Stimulated activated effector memory CD8-positive, alpha-beta T cell treated with anti-CD3 and anti-CD28 coated beads, Interleukin-12 subunit alpha, Interleukin-12 subunit beta, amount 100 ng/mL, for 72 hours (primary cell): ENCODE results near the gene ADAM12.

Source experiments
- ATAC-seq: fragments of 150-1000 bp; cut with Tn5 transposase; 2 replicates; pipeline ENCODE4 v1.10.0; 2021
- DNase-seq, 2 donors: peaks; one replicate each; pipeline ENCODE4 v3.0.0; 2021 to 2022; ENCODE audit warnings: low spot score in 2 of 2
- H3K27ac Mint-ChIP-seq: one replicate; pipeline ENCODE4 v1.8.0; 2022; ENCODE audit warnings: mild to moderate bottlenecking, mixed read lengths
- H3K36me3 Mint-ChIP-seq: one replicate; pipeline ENCODE4 v1.8.0; 2022; ENCODE audit warnings: mild to moderate bottlenecking, mixed read lengths
- H3K4me1 Mint-ChIP-seq: one replicate; pipeline ENCODE4 v1.8.0; 2022; ENCODE audit warnings: mixed read lengths
- H3K4me3 Mint-ChIP-seq: one replicate; pipeline ENCODE4 v1.8.0; 2022; ENCODE audit warnings: mild to moderate bottlenecking, mixed read lengths
- H3K9me3 Mint-ChIP-seq: one replicate; pipeline ENCODE4 v1.8.0; 2022; ENCODE audit warnings: mixed read lengths

ADAM12 gene

GRCh38 chr10:126013489-126014281 lies 374.6 kb downstream of the ADAM12 start:
- H3K4me3 Mint-ChIP-seq, result peak overlapping the region; percentile 7
- H3K4me1 Mint-ChIP-seq, result peaks cover 28% of the 10 kb centered on the region
- no peaks in the 10 kb centered on the region for H3K9me3 Mint-ChIP-seq
- ATAC-seq (peak; percentile 97), DNase-seq (peak in 1 of 2 donors; percentile 21)
- no peaks in the 10 kb centered on the region for H3K36me3 Mint-ChIP-seq
- H3K27ac Mint-ChIP-seq, result peak overlapping the region; percentile 24

- no peak for DNase-seq
- H3K36me3 Mint-ChIP-seq, result no peaks in the 10 kb centered on the region
- no peaks in the 10 kb centered on the region for H3K9me3 Mint-ChIP-seq
- ATAC-seq, result no peak
- H3K4me3 Mint-ChIP-seq, result peak overlapping the region; percentile 4
- peak overlapping the region; percentile 27 for H3K27ac Mint-ChIP-seq
- peaks cover 30% of the 10 kb centered on the region for H3K4me1 Mint-ChIP-seq
Observed at GRCh38 chr10:126012485-126012884, 375.8 kb downstream of the ADAM12 start.

DNA sequence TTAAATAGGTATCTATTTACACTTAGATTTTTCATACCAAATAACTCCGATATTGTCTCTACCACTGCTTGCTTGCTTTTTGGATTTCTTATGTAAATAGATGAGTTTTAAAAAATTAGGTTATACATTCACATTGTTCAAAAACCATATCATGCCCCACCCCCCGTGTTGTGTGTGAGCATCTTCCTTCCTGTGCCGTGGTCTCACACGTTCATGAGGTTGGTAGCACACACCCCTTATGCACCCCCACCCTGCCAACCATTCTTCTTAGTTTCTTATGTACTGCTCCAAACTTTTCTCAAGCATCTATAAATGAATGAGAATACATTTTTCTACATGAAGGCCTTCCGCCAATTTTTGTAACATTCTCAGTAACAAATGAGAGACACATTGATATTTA lies 376.3 kb downstream of the ADAM12 start:
- Mint-ChIP-seq H3K27ac (peak overlapping the region; percentile 27), H3K4me1 (peaks cover 30% of the 10 kb centered on the region), H3K4me3 (peak overlapping the region; percentile 4), H3K9me3 (no peaks in the 10 kb centered on the region), H3K36me3 (no peaks in the 10 kb centered on the region)
- DNase-seq, result no peak
- ATAC-seq, result no peak

GRCh38 chr10:126009650-126010049 lies 378.6 kb downstream of the ADAM12 start:
- no peak for ATAC-seq
- Mint-ChIP-seq H3K27ac (no peak overlapping the region), H3K9me3 (no peaks in the 10 kb centered on the region), H3K4me1 (peaks cover 30% of the 10 kb centered on the region), H3K4me3 (no peak overlapping the region), H3K36me3 (no peaks in the 10 kb centered on the region)
- no peak for DNase-seq

- no peaks in the 10 kb centered on the region for H3K36me3 Mint-ChIP-seq
- DNase-seq, result no peak
- no peak overlapping the region for H3K4me3 Mint-ChIP-seq
- no peak for ATAC-seq
- no peaks in the 10 kb centered on the region for H3K9me3 Mint-ChIP-seq
- H3K27ac Mint-ChIP-seq, result no peak overlapping the region
- peaks cover 11% of the 10 kb centered on the region for H3K4me1 Mint-ChIP-seq
Observed at GRCh38 chr10:126006906-126007305, 381.4 kb downstream of the ADAM12 start.

GRCh38 chr10:126006264-126006663 lies 382.0 kb downstream of the ADAM12 start:
- Mint-ChIP-seq H3K9me3 (no peaks in the 10 kb centered on the region), H3K4me1 (peaks cover 9% of the 10 kb centered on the region), H3K27ac (no peak overlapping the region), H3K36me3 (no peaks in the 10 kb centered on the region), H3K4me3 (no peak overlapping the region)
- DNase-seq, result no peak
- no peak for ATAC-seq

GRCh38 chr10:126004752-126005151 lies 383.5 kb downstream of the ADAM12 start:
- Mint-ChIP-seq H3K4me3 (no peak overlapping the region), H3K27ac (no peak overlapping the region), H3K9me3 (no peaks in the 10 kb centered on the region), H3K36me3 (no peaks in the 10 kb centered on the region), H3K4me1 (peaks cover 12% of the 10 kb centered on the region)
- ATAC-seq (no peak), DNase-seq (no peak)

DNA sequence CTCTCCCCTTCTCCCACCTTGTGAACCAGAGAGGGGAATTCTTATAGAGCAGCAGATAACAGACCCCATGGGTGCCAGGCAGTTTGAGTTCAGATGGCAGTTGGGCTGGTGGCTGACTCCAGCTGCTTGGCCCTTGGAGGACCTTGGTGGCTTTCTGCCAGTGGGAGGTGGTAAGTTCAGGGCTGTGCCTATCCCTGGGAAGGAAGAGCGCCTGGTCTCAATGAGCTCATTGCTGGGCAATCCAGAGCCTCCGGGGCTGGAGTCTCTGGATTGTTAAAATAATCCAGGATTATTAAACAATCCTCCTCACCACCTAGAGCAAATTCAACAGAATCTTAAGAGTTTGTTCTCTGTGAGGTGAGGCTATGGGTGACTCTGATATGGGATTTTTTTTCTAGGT lies 386.7 kb downstream of the ADAM12 start:
- DNase-seq, result no peak
- Mint-ChIP-seq H3K27ac (no peak overlapping the region), H3K9me3 (no peaks in the 10 kb centered on the region), H3K36me3 (no peaks in the 10 kb centered on the region), H3K4me3 (no peak overlapping the region), H3K4me1 (peaks cover 8% of the 10 kb centered on the region)
- ATAC-seq, result no peak

DNA sequence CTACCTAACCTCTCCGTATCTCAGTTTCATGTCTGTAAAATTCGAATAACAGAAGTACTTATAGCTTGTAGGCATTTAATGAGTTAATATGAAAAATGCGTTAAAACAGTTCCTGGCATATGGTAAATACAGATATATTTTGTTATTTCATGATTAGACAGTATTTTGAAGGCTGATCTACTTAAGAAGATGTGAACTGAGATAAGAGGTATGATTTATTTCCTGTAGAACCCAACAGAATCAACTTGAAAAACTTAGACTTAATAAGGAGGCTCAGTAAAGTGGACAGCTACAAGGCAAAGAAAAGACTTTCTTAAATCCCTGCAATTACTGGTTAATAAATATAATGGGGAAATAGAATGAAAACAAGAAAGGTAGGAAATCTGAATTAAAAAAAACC lies 388.6 kb downstream of the ADAM12 start:
- H3K36me3 Mint-ChIP-seq, result no peaks in the 10 kb centered on the region
- no peaks in the 10 kb centered on the region for H3K9me3 Mint-ChIP-seq
- H3K4me1 Mint-ChIP-seq, result peaks cover 8% of the 10 kb centered on the region
- no peak for ATAC-seq
- H3K4me3 Mint-ChIP-seq, result no peak overlapping the region
- no peak overlapping the region for H3K27ac Mint-ChIP-seq
- no peak for DNase-seq

DNA sequence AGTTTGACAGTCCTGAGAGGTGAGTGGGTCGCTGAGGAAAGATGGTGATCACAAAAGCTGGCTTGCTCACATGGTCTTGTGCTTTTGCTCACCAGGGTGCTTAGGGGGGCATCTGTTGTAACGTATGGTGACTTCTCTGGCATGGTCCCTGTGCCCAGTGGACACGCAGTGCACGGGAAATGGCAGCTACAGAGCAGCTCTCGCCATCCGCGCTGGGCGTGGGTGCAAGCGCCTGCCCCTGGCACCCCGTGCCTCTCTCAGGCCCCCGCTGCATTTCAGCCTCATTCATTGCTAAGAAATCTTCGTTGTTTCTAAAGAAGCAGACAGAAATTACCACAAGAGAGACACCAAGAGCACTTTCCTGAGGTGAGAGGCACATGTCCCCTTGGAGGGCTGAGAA lies 390.7 kb downstream of the ADAM12 start:
- peaks cover 8% of the 10 kb centered on the region for H3K4me1 Mint-ChIP-seq
- no peaks in the 10 kb centered on the region for H3K36me3 Mint-ChIP-seq
- DNase-seq (no peak), ATAC-seq (no peak)
- no peaks in the 10 kb centered on the region for H3K9me3 Mint-ChIP-seq
- no peak overlapping the region for H3K4me3 Mint-ChIP-seq
- no peak overlapping the region for H3K27ac Mint-ChIP-seq

DNA sequence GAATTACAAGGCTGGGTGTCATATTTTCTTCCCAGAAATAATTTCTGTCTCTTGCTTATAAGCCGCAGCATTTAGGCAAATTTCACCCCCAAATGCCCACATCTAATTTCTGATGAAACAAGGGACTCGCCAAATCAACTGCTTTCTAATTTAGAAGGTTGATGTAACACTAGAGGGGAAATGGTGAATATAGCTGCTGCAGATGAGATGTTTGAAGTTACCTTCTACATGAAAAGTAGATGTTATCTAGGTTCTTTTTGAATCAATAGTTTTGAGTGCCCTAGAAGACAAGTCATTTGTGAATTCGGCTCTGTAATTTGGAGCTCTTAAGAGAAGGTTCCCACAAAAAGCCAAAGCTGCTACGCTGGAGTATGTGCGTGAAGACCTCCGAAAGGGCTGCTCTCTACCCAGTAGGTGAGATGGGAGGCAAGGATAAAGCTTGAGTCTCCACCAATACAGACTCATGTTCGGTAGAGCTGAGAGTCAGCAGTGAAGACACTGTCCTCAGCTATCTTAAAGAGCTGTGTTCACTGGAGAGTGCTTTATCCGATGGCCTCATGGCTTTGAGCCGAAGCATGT lies 392.5 kb downstream of the ADAM12 start:
- peaks cover 8% of the 10 kb centered on the region for H3K4me1 Mint-ChIP-seq
- H3K9me3 Mint-ChIP-seq, result no peaks in the 10 kb centered on the region
- ATAC-seq (peak; percentile 37), DNase-seq (no peak)
- no peak overlapping the region for H3K4me3 Mint-ChIP-seq
- H3K27ac Mint-ChIP-seq, result no peak overlapping the region
- H3K36me3 Mint-ChIP-seq, result no peaks in the 10 kb centered on the region

GRCh38 chr10:125994601-125995000 lies 393.7 kb downstream of the ADAM12 start:
- Mint-ChIP-seq H3K36me3 (no peaks in the 10 kb centered on the region), H3K4me1 (peaks cover 3% of the 10 kb centered on the region), H3K4me3 (no peak overlapping the region), H3K27ac (no peak overlapping the region), H3K9me3 (no peaks in the 10 kb centered on the region)
- DNase-seq, result no peak
- ATAC-seq, result no peak

- H3K4me3 Mint-ChIP-seq, result no peak overlapping the region
- no peaks in the 10 kb centered on the region for H3K4me1 Mint-ChIP-seq
- H3K27ac Mint-ChIP-seq, result no peak overlapping the region
- no peaks in the 10 kb centered on the region for H3K36me3 Mint-ChIP-seq
- no peaks in the 10 kb centered on the region for H3K9me3 Mint-ChIP-seq
- DNase-seq (no peak), ATAC-seq (no peak)
Observed at GRCh38 chr10:125992254-125992653, 396.0 kb downstream of the ADAM12 start.

DNA sequence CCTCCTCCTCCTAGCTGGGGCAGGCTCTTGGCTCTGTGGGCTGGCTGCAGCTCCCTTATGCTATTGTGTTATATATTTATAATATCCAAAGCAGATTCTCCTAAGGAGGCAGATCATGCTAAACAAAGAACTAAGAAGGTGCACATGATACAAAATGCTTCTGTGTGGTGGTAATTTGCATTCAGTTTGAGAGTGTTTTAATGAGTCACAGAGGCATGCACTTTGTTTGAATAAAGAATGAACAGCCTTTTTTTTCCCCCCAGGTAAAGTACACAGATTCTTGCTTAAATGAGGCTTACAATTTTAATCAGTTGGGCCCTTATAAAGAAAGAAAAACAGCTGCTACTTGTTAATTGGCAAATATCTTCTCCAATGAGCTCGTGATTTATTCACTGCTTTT lies 396.9 kb downstream of the ADAM12 start:
- no peaks in the 10 kb centered on the region for H3K36me3 Mint-ChIP-seq
- no peak overlapping the region for H3K4me3 Mint-ChIP-seq

DNA sequence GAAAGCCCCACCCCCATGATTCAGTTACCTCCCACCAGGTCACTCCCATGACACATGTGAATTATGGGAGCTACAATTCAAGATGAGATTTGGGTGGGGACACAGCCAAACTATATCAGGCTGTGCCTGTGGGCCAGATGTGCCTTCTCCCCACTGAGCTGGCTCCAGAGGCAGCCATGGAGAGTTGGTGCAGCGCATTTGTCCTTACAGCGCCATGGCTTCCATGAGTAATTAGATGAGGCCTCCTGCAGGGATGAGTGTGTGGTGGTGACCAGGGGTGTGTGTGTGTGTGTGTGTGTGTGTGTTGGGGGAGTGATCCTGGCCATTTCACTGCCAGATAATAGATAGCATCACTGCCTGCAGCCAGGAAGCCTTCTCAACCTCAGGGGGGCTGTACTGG lies 397.3 kb downstream of the ADAM12 start:
- Mint-ChIP-seq H3K36me3 (no peaks in the 10 kb centered on the region), H3K9me3 (no peaks in the 10 kb centered on the region), H3K4me3 (no peak overlapping the region), H3K27ac (no peak overlapping the region), H3K4me1 (no peaks in the 10 kb centered on the region)
- ATAC-seq (no peak), DNase-seq (no peak)

More for the DNA sequence above, 396.9 kb downstream of the ADAM12 start:
- DNase-seq (no peak), ATAC-seq (no peak)
- H3K27ac Mint-ChIP-seq, result no peak overlapping the region
- H3K9me3 Mint-ChIP-seq, result no peaks in the 10 kb centered on the region
- no peaks in the 10 kb centered on the region for H3K4me1 Mint-ChIP-seq

- Mint-ChIP-seq H3K36me3 (no peaks in the 10 kb centered on the region), H3K27ac (no peak overlapping the region), H3K4me1 (no peaks in the 10 kb centered on the region), H3K9me3 (no peaks in the 10 kb centered on the region), H3K4me3 (no peak overlapping the region)
- DNase-seq, result no peak
- no peak for ATAC-seq
Observed at GRCh38 chr10:125989791-125990190, 398.5 kb downstream of the ADAM12 start.
